Measurements from ENCODE around the gene KIF19.

Gene KIF19

DNA sequence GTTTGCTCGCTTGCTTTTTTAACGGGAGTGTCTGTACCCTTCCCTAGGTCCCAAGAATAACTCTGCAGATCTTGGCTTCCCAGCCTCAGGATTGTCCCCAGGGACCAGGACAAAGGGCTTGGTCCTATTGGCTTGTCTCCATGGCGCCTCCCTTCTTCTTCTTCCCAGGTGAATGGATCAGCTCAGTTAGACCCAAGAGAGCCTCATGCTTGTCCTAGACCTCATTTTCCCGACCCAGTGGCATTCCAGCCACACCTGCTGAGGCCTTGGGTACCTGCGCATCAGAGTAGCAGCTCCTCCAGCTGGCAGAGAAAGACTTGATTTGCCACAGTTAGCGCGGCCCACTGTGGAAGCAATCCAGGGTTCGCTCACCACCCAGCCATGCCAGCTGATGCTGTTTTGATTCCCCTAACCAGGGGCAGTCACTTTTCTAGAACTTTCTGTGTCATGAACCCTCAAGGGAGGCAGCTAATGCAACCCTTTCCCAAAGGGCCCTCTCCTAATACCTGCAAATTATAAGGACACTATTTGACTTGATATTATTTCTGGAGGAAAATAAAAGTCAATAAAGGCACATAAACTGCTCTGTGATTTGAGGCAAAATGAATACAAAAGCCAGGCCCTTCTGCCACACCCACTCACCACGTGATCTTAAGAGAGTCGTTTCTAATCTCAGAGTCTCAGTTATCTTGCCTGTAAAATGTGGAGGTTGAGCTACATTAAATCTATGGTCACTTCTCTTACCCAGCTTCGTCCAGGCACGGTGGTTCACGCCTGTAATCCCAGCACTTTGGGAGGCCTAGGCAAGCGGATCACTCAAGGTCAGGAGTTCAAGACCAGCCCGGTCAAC is 55.2 kb downstream of the KIF19 start:
- ATAC-seq (replicated peaks) (no peak), DNase-seq (no peak)
- H3K4me3 Mint-ChIP-seq = no peak overlapping the region
- H3K4me1 Mint-ChIP-seq (ENCODE audit: low read depth in 2 of 2) = peaks cover 6 to 19% of the 10 kb centered on the region in 2 donors
- peaks cover 5% of the 10 kb centered on the region for H3K36me3 Mint-ChIP-seq (ENCODE audit: insufficient read depth)
- H3K9me3 Mint-ChIP-seq = no peaks in the 10 kb centered on the region
- peak overlapping the region in 1 of 2 donors; percentile 84 for H3K27ac Mint-ChIP-seq
- no peaks in the 10 kb centered on the region for H3K27me3 Mint-ChIP-seq

GRCh38 chr17:74383141-74383540 is 57.1 kb downstream of the KIF19 start:
- no peaks in the 10 kb centered on the region for H3K9me3 Mint-ChIP-seq
- DNase-seq = no peak
- H3K4me3 Mint-ChIP-seq = no peak overlapping the region

GRCh38 chr17:74385201-74385600 is 59.2 kb downstream of the KIF19 start:
- H3K27ac Mint-ChIP-seq = no peak overlapping the region
- DNase-seq (no peak), ATAC-seq (replicated peaks) (no peak)
- peaks cover 2% of the 10 kb centered on the region for H3K36me3 Mint-ChIP-seq (ENCODE audit: insufficient read depth)
- peaks cover 4 to 7% of the 10 kb centered on the region in 2 donors for H3K4me1 Mint-ChIP-seq (ENCODE audit: low read depth in 2 of 2)
- no peaks in the 10 kb centered on the region for H3K9me3 Mint-ChIP-seq
- no peak overlapping the region for H3K4me3 Mint-ChIP-seq
- H3K27me3 Mint-ChIP-seq = peaks cover 0 to 6% of the 10 kb centered on the region in 2 donors

More at GRCh38 chr17:74383141-74383540, 57.1 kb downstream of the KIF19 start:
- Mint-ChIP-seq H3K27ac (peak overlapping the region in 1 of 2 donors; percentile 6), H3K36me3 (ENCODE audit: insufficient read depth) (peaks cover 2% of the 10 kb centered on the region), H3K27me3 (no peaks in the 10 kb centered on the region), H3K4me1 (ENCODE audit: low read depth in 2 of 2) (peaks cover 6 to 19% of the 10 kb centered on the region in 2 donors)
- no peak for ATAC-seq (replicated peaks)

- Mint-ChIP-seq H3K27me3 (peaks cover 0 to 8% of the 10 kb centered on the region in 2 donors), H3K27ac (no peak overlapping the region), H3K36me3 (ENCODE audit: insufficient read depth) (peaks cover 2% of the 10 kb centered on the region), H3K9me3 (no peaks in the 10 kb centered on the region), H3K4me1 (ENCODE audit: low read depth in 2 of 2) (no peaks in the 10 kb centered on the region), H3K4me3 (no peak overlapping the region)
- no peak for ATAC-seq (replicated peaks)
- no peak for DNase-seq
Observed at GRCh38 chr17:74386386-74386785, 60.4 kb downstream of the KIF19 start.

DNA sequence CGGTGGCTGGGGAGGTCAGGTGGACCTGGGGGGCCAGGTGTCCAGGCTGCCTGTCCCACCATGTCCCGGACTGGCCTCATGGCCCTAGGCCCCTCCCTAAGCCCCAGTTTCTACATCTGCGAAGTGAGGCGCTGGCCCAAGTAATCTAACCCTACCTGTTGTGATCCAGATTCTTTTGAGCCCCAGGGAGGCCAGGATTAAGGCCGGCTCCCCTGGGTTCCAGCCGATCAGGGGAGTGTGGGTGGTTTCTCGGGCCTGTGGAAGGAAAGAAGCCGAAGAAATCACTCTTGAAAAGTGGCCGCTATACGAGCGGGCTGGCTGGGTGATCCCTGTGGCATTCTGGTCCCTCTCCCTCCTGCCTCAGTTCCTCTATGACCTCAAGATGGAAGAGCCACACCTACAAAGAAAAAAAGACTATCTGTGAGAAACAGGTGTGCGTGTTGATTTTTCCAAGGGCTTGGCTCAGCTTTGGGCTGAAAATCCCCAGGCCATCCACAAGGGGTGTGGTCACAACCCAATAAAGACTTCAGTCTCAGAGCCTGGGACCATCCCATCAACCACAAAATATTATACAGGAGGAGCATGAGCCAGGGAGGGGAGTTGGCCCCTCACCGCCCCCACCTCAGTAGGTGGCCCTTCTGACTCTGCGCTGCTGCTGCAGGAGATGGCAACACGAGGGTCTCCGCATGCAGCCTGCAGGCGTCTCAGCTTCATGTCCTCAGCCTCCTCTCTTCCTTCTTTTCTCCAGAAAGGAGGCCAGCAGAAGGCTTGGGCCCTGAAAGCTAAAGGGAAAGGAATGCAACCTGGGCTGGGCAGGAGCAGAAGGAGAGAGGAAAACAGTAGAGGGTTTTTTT is 61.6 kb downstream of the KIF19 start:
- DNase-seq (no peak), ATAC-seq (replicated peaks) (no peak)
- Mint-ChIP-seq H3K27me3 (peaks cover 0 to 8% of the 10 kb centered on the region in 2 donors), H3K27ac (no peak overlapping the region), H3K4me1 (ENCODE audit: low read depth in 2 of 2) (peaks cover 0 to 2% of the 10 kb centered on the region in 2 donors), H3K4me3 (no peak overlapping the region), H3K9me3 (no peaks in the 10 kb centered on the region), H3K36me3 (ENCODE audit: insufficient read depth) (no peaks in the 10 kb centered on the region)

- Mint-ChIP-seq H3K27me3 (peaks cover 0 to 8% of the 10 kb centered on the region in 2 donors), H3K4me1 (ENCODE audit: low read depth in 2 of 2) (peaks cover 0 to 2% of the 10 kb centered on the region in 2 donors), H3K4me3 (no peak overlapping the region), H3K27ac (no peak overlapping the region), H3K9me3 (no peaks in the 10 kb centered on the region), H3K36me3 (ENCODE audit: insufficient read depth) (no peaks in the 10 kb centered on the region)
- no peak for ATAC-seq (replicated peaks)
- DNase-seq = no peak
Observed at GRCh38 chr17:74389084-74389753, 63.2 kb downstream of the KIF19 start.

- H3K9me3 Mint-ChIP-seq = no peaks in the 10 kb centered on the region
- DNase-seq (no peak), ATAC-seq (replicated peaks) (no peak)
- H3K4me1 Mint-ChIP-seq (ENCODE audit: low read depth in 2 of 2) = peaks cover 0 to 2% of the 10 kb centered on the region in 2 donors
- H3K27me3 Mint-ChIP-seq = peaks cover 2 to 8% of the 10 kb centered on the region in 2 donors
- no peak overlapping the region for H3K4me3 Mint-ChIP-seq
- no peaks in the 10 kb centered on the region for H3K36me3 Mint-ChIP-seq (ENCODE audit: insufficient read depth)
- H3K27ac Mint-ChIP-seq = peak overlapping the region in 1 of 2 donors; percentile 88
Observed at GRCh38 chr17:74389937-74390679, 64.1 kb downstream of the KIF19 start.

- H3K27ac Mint-ChIP-seq = no peak overlapping the region
- H3K27me3 Mint-ChIP-seq = peaks cover 10 to 14% of the 10 kb centered on the region in 2 donors
- no peaks in the 10 kb centered on the region for H3K36me3 Mint-ChIP-seq (ENCODE audit: insufficient read depth)
Observed at GRCh38 chr17:74390680-74391653, 64.9 kb downstream of the KIF19 start.

DNA sequence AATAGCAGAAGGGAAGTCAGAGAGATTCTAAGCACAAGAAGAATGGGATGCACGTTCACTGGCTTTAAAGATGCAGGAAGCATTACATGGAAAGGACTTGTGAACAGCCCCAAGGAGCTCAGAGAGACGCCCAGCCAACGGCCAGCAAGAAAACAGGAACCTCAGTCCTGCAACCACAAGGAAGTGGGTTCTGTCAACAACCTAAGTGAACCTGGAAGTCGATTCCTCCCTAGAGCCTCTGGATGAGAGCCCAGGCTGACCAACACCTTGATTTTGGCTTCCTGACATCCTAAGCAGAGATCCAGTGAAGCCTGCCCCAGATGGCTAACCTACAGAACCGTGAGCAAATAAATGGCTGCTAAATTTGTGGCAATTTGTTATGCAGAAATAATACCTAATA is 65.7 kb downstream of the KIF19 start:
- no peak for ATAC-seq (replicated peaks)
- Mint-ChIP-seq H3K36me3 (ENCODE audit: insufficient read depth) (no peaks in the 10 kb centered on the region), H3K4me3 (no peak overlapping the region), H3K27me3 (peaks cover 10 to 14% of the 10 kb centered on the region in 2 donors), H3K4me1 (ENCODE audit: low read depth in 2 of 2) (peaks cover 0 to 2% of the 10 kb centered on the region in 2 donors), H3K27ac (no peak overlapping the region), H3K9me3 (no peaks in the 10 kb centered on the region)
- no peak for DNase-seq

More at GRCh38 chr17:74390680-74391653, 64.9 kb downstream of the KIF19 start:
- no peak overlapping the region for H3K4me3 Mint-ChIP-seq
- DNase-seq = no peak
- H3K4me1 Mint-ChIP-seq (ENCODE audit: low read depth in 2 of 2) = peaks cover 0 to 2% of the 10 kb centered on the region in 2 donors
- no peak for ATAC-seq (replicated peaks)
- H3K9me3 Mint-ChIP-seq = no peaks in the 10 kb centered on the region

DNA sequence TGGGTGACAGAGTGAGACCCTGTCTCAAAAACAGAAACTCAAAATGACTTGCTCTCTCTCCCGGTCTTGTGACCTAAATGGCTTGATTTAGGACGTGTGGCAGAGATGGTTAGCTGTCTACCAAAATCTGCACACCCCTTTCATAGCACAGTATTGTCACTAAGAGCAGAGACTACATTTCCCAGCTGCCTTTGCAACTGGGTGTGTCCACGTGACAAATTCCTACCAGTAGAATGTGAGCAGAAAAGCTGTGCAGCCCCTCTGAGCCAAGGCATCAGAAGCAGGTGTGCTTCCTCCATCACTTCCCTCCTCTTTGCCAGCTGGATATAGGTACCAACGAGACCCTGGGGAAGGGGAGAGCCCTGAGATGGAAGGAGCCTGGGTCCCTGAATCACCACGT is 66.8 kb downstream of the KIF19 start:
- Mint-ChIP-seq H3K4me3 (no peak overlapping the region), H3K27me3 (peaks cover 10 to 14% of the 10 kb centered on the region in 2 donors), H3K4me1 (ENCODE audit: low read depth in 2 of 2) (peaks cover 0 to 2% of the 10 kb centered on the region in 2 donors), H3K27ac (no peak overlapping the region), H3K9me3 (no peaks in the 10 kb centered on the region), H3K36me3 (ENCODE audit: insufficient read depth) (no peaks in the 10 kb centered on the region)
- DNase-seq (no peak), ATAC-seq (replicated peaks) (no peak)

DNA sequence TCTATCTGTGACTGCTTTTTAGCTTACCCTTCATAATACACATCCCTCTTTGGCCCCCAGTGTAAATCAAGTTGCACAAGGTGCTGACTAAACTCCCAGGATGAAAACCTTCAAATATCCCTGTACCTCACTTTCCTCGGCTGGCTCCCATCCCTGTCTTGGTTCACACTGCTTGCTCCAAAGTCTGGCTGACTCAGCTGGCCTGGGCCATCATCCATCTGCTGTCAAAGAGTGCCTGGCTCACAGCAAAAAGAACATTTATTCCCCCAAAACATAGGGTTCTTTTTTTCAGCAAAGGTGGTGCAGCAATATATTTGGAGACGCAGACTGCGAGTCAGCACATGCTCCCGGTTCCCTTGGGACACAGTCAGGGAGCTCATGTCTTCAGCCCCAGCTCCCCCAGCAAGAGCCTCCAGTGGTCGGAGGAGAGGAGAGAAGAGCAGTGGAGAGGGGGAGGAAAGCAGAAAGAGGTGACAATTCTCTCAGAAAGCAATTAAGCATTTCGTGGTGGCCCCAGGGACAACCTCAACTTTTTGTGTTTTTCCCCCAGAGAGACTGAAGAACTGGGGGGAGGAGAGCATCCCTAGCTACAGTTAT is 67.4 kb downstream of the KIF19 start:
- no peak for ATAC-seq (replicated peaks)
- DNase-seq = no peak
- Mint-ChIP-seq H3K36me3 (ENCODE audit: insufficient read depth) (no peaks in the 10 kb centered on the region), H3K27me3 (peaks cover 10 to 14% of the 10 kb centered on the region in 2 donors), H3K9me3 (no peaks in the 10 kb centered on the region), H3K4me1 (ENCODE audit: low read depth in 2 of 2) (peaks cover 0 to 2% of the 10 kb centered on the region in 2 donors), H3K27ac (no peak overlapping the region), H3K4me3 (no peak overlapping the region)
